HEK293 (cell line): Measurements from ENCODE around the gene LBHD2.

Source experiments
- MEIS1 ChIP-seq: sonication (generic); formaldehyde crosslinking; IDR thresholded peaks from 2 replicates; pipeline ENCODE4 v1.8.1; 2022; ENCODE audit warnings: missing genetic modification reagents, mild to moderate bottlenecking, borderline replicate concordance
- TF ChIP-seq, protein P1 (sequence below): fragments of 450-650 bp; formaldehyde crosslinking; IDR thresholded peaks from 2 replicates; pipeline ENCODE4 v1.5.1; 2016; ENCODE audit warnings: missing biosample characterization, missing genetic modification characterization

DNA sequence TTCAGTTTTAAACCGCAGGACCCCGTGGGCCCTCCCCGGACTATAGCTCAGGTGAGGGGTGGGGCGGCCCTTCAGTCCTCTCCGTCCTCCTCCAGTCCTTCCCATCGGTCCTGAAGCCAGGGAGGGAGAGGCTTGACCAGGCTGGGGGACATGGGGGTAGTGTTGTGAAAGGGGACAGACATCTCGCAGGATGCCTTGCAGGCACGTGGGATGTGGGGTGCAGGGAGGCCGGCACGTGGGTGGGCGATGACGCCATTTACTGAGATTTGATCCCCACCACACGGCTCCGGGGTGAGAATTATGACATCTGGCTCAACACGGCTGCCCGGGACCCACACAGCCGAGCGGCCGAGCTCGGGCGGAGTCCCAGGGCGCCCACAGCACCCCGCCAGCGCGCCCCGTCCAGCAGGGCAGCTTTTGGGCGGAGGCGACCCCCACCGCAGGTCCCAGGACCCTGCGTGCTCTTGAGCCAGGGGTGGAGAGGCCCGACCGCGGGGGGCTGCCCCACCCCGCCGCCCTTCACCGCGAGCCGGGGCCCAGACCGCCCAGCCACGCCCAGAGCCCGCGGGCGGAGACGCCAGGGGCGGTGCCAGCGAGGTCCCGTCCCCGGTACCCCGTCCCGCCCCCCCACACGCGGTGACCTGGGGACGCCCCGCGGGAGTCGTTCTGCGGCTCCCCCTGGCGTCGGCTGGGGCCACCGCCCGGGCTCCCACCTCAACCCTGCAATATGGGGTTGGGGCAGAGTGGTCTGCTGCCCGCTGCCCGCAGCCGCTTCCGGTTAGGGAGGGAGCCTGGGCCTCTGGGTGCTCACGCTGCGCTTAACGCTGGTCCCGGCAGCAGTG lies 7.3 kb downstream of the LBHD2 start:
- TF ChIP-seq, protein P1, sequence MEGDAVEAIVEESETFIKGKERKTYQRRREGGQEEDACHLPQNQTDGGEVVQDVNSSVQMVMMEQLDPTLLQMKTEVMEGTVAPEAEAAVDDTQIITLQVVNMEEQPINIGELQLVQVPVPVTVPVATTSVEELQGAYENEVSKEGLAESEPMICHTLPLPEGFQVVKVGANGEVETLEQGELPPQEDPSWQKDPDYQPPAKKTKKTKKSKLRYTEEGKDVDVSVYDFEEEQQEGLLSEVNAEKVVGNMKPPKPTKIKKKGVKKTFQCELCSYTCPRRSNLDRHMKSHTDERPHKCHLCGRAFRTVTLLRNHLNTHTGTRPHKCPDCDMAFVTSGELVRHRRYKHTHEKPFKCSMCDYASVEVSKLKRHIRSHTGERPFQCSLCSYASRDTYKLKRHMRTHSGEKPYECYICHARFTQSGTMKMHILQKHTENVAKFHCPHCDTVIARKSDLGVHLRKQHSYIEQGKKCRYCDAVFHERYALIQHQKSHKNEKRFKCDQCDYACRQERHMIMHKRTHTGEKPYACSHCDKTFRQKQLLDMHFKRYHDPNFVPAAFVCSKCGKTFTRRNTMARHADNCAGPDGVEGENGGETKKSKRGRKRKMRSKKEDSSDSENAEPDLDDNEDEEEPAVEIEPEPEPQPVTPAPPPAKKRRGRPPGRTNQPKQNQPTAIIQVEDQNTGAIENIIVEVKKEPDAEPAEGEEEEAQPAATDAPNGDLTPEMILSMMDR (tag by site-specific recombination): peak; percentile 62; the same call in 1 of the 2 replicates
- TF ChIP-seq MEIS1 (CRISPR knock-in tag): no peak
